Suprapubic skin (tissue), 4 donors: ENCODE measurements around the gene ALPL.

Experiments
- EP300 ChIP-seq: sonication (generic); formaldehyde crosslinking; IDR thresholded peaks from one replicate; pipeline ENCODE4 v1.6.1; 2017; ENCODE audit warnings: antibody characterized with exemption
- POLR2A ChIP-seq, 2 donors: fragments of 450-650 bp; IDR thresholded peaks; one replicate each; pipeline ENCODE4 v1.6.1; 2017; ENCODE audit warnings: antibody characterized with exemption in 2 of 2, mild to moderate bottlenecking in 2 of 2, moderate library complexity in 2 of 2
- POLR2AphosphoS5 ChIP-seq, 3 donors: sonication (generic); formaldehyde crosslinking; IDR thresholded peaks; one replicate each; pipeline ENCODE4 v1.6.1; 2017; ENCODE audit warnings: antibody characterized with exemption in 3 of 3
- TF ChIP-seq, protein P1 (sequence below), 2 donors: fragments of 200-600 bp in 1 of 2; fragments of 450-650 bp in 1 of 2; sonication (generic) in 1 of 2; IDR thresholded peaks; one replicate each; pipeline ENCODE4 v1.5.1; 2016 to 2019; ENCODE audit warnings: antibody characterized with exemption in 2 of 2, mild to moderate bottlenecking in 1 of 2, moderate library complexity in 1 of 2

GRCh38 chr1:21567241-21568005 is 58.2 kb downstream of the ALPL start:
- no peak for TF ChIP-seq POLR2AphosphoS5 (IDR thresholded peaks at IDR 0.05)
- TF ChIP-seq, protein P1, sequence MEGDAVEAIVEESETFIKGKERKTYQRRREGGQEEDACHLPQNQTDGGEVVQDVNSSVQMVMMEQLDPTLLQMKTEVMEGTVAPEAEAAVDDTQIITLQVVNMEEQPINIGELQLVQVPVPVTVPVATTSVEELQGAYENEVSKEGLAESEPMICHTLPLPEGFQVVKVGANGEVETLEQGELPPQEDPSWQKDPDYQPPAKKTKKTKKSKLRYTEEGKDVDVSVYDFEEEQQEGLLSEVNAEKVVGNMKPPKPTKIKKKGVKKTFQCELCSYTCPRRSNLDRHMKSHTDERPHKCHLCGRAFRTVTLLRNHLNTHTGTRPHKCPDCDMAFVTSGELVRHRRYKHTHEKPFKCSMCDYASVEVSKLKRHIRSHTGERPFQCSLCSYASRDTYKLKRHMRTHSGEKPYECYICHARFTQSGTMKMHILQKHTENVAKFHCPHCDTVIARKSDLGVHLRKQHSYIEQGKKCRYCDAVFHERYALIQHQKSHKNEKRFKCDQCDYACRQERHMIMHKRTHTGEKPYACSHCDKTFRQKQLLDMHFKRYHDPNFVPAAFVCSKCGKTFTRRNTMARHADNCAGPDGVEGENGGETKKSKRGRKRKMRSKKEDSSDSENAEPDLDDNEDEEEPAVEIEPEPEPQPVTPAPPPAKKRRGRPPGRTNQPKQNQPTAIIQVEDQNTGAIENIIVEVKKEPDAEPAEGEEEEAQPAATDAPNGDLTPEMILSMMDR (IDR thresholded peaks at IDR 0.05), result no peak
- TF ChIP-seq POLR2A (IDR thresholded peaks at IDR 0.05), result no peak
- TF ChIP-seq EP300, result no peak
